ENCODE data around the gene ZNF227. TPM values are rescaled to one million over a fixed set of nuclear protein-coding genes. Genes with fewer than 3 reads are reported as not detected.
"Not testable (repeated sequence)": the region's sequence is repeated elsewhere in the genome, so short reads cannot be mapped to it uniquely, and the experiment has no call there.

ZNF227 gene
- total and polyA plus RNA-seq, 2 donors (not counting 1 experiment from before 2014, with no cell fraction given) = 5.9 to 49.5 TPM

GRCh38 chr19:44202470-44202869 is 9.9 kb upstream of the ZNF227 start:
- WGBS (ENCODE audit: insufficient coverage) = no CpG with 5 or more reads among the region's 1 CpG
- H3K27me3 Mint-ChIP-seq = peaks cover 17% of the 10 kb centered on the region
- H3K4me1 Mint-ChIP-seq = peaks cover 6% of the 10 kb centered on the region

DNA sequence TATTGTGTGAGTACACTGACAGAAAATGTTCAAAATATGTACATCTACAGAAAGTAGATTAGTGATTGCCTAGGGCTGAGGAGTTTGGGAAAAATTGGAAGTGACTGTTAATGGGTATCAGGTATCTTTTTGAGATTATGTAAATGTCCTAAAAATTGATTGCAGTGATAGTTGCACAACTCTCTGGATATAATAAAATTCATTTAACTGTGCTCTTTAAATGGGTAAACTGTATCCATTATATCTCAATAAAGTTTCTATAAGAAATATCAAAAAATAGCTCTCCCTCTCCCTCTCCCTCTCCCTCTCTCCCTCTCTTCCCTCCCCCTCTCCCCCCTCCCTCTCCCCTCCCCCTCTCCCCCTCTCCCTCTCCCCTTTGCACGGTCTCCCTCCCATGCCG is 9.4 kb upstream of the ZNF227 start:
- Histone ChIP-seq H3K4me3 (ENCODE audit: control extremely low read depth in 1 of 5, extremely low read depth in 1 of 5, insufficient read depth in 1 of 5, low read depth in 2 of 5, low read length in 4 of 5) (no peak overlapping the region), H3K27me3 (replicated peaks in 1 of 4; ENCODE audit: control extremely low read depth in 1 of 4, control insufficient read depth in 3 of 4, insufficient read depth in 4 of 4, low read length in 3 of 4) (no peaks in the 10 kb centered on the region), H3K27ac (ENCODE audit: low read length in 2 of 2) (no peak overlapping the region), H3K9ac (ENCODE audit: low read length) (no peak overlapping the region), H3K36me3 (replicated peaks in 1 of 2; ENCODE audit: control extremely low read depth in 1 of 2, control insufficient read depth in 1 of 2, extremely low read depth in 1 of 2, insufficient read depth in 2 of 2, low read length in 1 of 2) (no peaks in the 10 kb centered on the region), H2AFZ (ENCODE audit: insufficient read depth, low read depth, low read length, poor library complexity, severe bottlenecking) (no peak overlapping the region), H3K4me1 (ENCODE audit: control insufficient read depth in 2 of 2, insufficient read depth in 2 of 2, low read length in 2 of 2) (peaks cover 4 to 7% of the 10 kb centered on the region in 2 donors), H3K4me2 (replicated peaks; ENCODE audit: low read depth, low read length, poor library complexity, severe bottlenecking) (no peak overlapping the region), H4K20me1 (ENCODE audit: control insufficient read depth, insufficient read depth, low read length, poor library complexity, severe bottlenecking) (no peaks in the 10 kb centered on the region), H3K79me2 (ENCODE audit: control insufficient read depth, insufficient read depth, low read length) (no peaks in the 10 kb centered on the region), H3K9me3 (ENCODE audit: control extremely low read depth in 1 of 3, control insufficient read depth in 2 of 3, insufficient read depth in 1 of 3, low read length in 2 of 3) (peaks cover 6 to 29% (median 12%) of the 10 kb centered on the region in 3 donors)
- DNase-seq (no peak), ATAC-seq (ENCODE audit: low read depth) (no peak)
- no peak overlapping the region for H3K4me3 Mint-ChIP-seq
- peaks cover 7% of the 10 kb centered on the region for H3K9me3 Mint-ChIP-seq (ENCODE audit: insufficient read depth)
- no peak for TF ChIP-seq EZH2 (IDR thresholded peaks at IDR 0.05; ENCODE audit: borderline replicate concordance, insufficient read depth, low read depth, low read length, poor library complexity, severe bottlenecking)
- no peak for TF ChIP-seq CTCF (IDR thresholded peaks at IDR 0.05)
- H3K27ac Mint-ChIP-seq = no peak overlapping the region
- 93% methylated on average over 2 of the region's 2 CpGs for WGBS (ENCODE audit: insufficient coverage)
- intact Hi-C loops (cut with micrococcal nuclease) = no loop called here
- peaks cover 10% of the 10 kb centered on the region for H3K4me1 Mint-ChIP-seq
- CTCF ChIA-PET = no interaction called here
- POLR2A ChIA-PET = no interaction called here
- H3K27me3 Mint-ChIP-seq = peaks cover 17% of the 10 kb centered on the region

More at GRCh38 chr19:44202470-44202869, 9.9 kb upstream of the ZNF227 start:
- H3K36me3 ChIP-seq (replicated peaks in 1 of 2; ENCODE audit: control extremely low read depth in 1 of 2, control insufficient read depth in 1 of 2, extremely low read depth in 1 of 2, insufficient read depth in 2 of 2, low read length in 1 of 2) = no peaks in the 10 kb centered on the region
- ATAC-seq (ENCODE audit: low read depth) = no peak
- H3K4me2 ChIP-seq (replicated peaks; ENCODE audit: low read depth, low read length, poor library complexity, severe bottlenecking) = no peak overlapping the region
- ChIA-PET POLR2A (no interaction called here), CTCF (no interaction called here)
- Mint-ChIP-seq H3K4me3 (no peak overlapping the region), H3K27ac (no peak overlapping the region), H3K9me3 (ENCODE audit: insufficient read depth) (peaks cover 6% of the 10 kb centered on the region)
- no peak overlapping the region for H3K27ac ChIP-seq (ENCODE audit: low read length in 2 of 2)
- no peaks in the 10 kb centered on the region for H3K27me3 ChIP-seq (replicated peaks in 1 of 4; ENCODE audit: control extremely low read depth in 1 of 4, control insufficient read depth in 3 of 4, insufficient read depth in 4 of 4, low read length in 3 of 4)
- no peak for TF ChIP-seq CTCF (IDR thresholded peaks at IDR 0.05)
- TF ChIP-seq EZH2 (IDR thresholded peaks at IDR 0.05; ENCODE audit: borderline replicate concordance, insufficient read depth, low read depth, low read length, poor library complexity, severe bottlenecking) = no peak
- no peaks in the 10 kb centered on the region for H3K79me2 ChIP-seq (ENCODE audit: control insufficient read depth, insufficient read depth, low read length)
- no peak overlapping the region for H2AFZ ChIP-seq (ENCODE audit: insufficient read depth, low read depth, low read length, poor library complexity, severe bottlenecking)
- H3K9me3 ChIP-seq (ENCODE audit: control extremely low read depth in 1 of 3, control insufficient read depth in 2 of 3, insufficient read depth in 1 of 3, low read length in 2 of 3) = peaks cover 4 to 26% (median 12%) of the 10 kb centered on the region in 3 donors
- no peak overlapping the region for H3K9ac ChIP-seq (ENCODE audit: low read length)
- no peak for DNase-seq
- no peak overlapping the region for H3K4me3 ChIP-seq (ENCODE audit: control extremely low read depth in 1 of 5, extremely low read depth in 1 of 5, insufficient read depth in 1 of 5, low read depth in 2 of 5, low read length in 4 of 5)
- no peaks in the 10 kb centered on the region for H4K20me1 ChIP-seq (ENCODE audit: control insufficient read depth, insufficient read depth, low read length, poor library complexity, severe bottlenecking)
- intact Hi-C loops (cut with micrococcal nuclease) = no loop called here
- H3K4me1 ChIP-seq (ENCODE audit: control insufficient read depth in 2 of 2, insufficient read depth in 2 of 2, low read length in 2 of 2) = peaks cover 0 to 4% of the 10 kb centered on the region in 2 donors

DNA sequence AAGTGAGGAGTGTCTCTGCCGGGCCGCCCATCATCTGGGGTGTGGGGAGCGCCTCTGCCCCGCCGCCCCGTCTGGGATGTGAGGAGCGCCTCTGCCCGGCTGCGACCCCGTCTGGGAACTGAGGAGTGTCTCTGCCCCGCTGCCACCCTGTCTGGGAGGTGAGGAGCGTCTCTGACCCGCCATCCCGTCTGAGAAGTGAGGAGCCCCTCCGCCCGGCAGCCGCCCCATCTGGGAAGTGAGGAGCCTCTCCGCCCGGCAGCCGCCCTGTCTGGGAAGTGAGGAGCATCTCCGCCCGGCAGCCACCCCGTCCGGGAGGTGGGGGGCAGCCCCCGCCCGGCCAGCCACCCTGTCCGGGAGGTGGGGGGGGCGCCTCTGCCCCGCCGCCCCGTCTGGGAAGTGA is 8.5 kb upstream of the ZNF227 start:
- H3K27me3 ChIP-seq (replicated peaks in 1 of 4; ENCODE audit: control extremely low read depth in 1 of 4, control insufficient read depth in 3 of 4, insufficient read depth in 4 of 4, low read length in 3 of 4); H3K4me3 ChIP-seq (ENCODE audit: control extremely low read depth in 1 of 5, extremely low read depth in 1 of 5, insufficient read depth in 1 of 5, low read depth in 2 of 5, low read length in 4 of 5); H3K9me3 Mint-ChIP-seq (ENCODE audit: insufficient read depth); H3K4me1 ChIP-seq (ENCODE audit: control insufficient read depth in 2 of 2, insufficient read depth in 2 of 2, low read length in 2 of 2); H3K27ac ChIP-seq (ENCODE audit: low read length in 2 of 2); intact Hi-C loops (cut with micrococcal nuclease); H2AFZ ChIP-seq (ENCODE audit: insufficient read depth, low read depth, low read length, poor library complexity, severe bottlenecking); H3K36me3 ChIP-seq (replicated peaks in 1 of 2; ENCODE audit: control extremely low read depth in 1 of 2, control insufficient read depth in 1 of 2, extremely low read depth in 1 of 2, insufficient read depth in 2 of 2, low read length in 1 of 2); POLR2A ChIA-PET; H3K27ac Mint-ChIP-seq; H3K4me3 Mint-ChIP-seq; ATAC-seq (ENCODE audit: low read depth); H3K79me2 ChIP-seq (ENCODE audit: control insufficient read depth, insufficient read depth, low read length); CTCF ChIA-PET; H3K4me2 ChIP-seq (replicated peaks; ENCODE audit: low read depth, low read length, poor library complexity, severe bottlenecking); H4K20me1 ChIP-seq (ENCODE audit: control insufficient read depth, insufficient read depth, low read length, poor library complexity, severe bottlenecking); H3K9ac ChIP-seq (ENCODE audit: low read length); DNase-seq: not testable (repeated sequence)
- peaks cover 6 to 26% (median 12%) of the 10 kb centered on the region in 3 donors for H3K9me3 ChIP-seq (ENCODE audit: control extremely low read depth in 1 of 3, control insufficient read depth in 2 of 3, insufficient read depth in 1 of 3, low read length in 2 of 3)
- WGBS (ENCODE audit: insufficient coverage) = 89% methylated on average over 18 of the region's 31 CpGs
- H3K27me3 Mint-ChIP-seq = peaks cover 17% of the 10 kb centered on the region
- H3K4me1 Mint-ChIP-seq = peaks cover 11% of the 10 kb centered on the region
